Measurements from ENCODE around the gene NKX1-1.

NKX1-1 gene

GRCh38 chr4:1370321-1371124 lies 35.7 kb downstream of the NKX1-1 start:
- no peak for DNase-seq

GRCh38 chr4:1369479-1370079 lies 36.7 kb downstream of the NKX1-1 start:
- DNase-seq = no peak

GRCh38 chr4:1369091-1369450 lies 37.2 kb downstream of the NKX1-1 start:
- DNase-seq = no peak

- no peak for DNase-seq
Measured at GRCh38 chr4:1368421-1369090, 37.7 kb downstream of the NKX1-1 start.

- no peak for DNase-seq
Measured at GRCh38 chr4:1367936-1368289, 38.3 kb downstream of the NKX1-1 start.

GRCh38 chr4:1367230-1367935 lies 38.9 kb downstream of the NKX1-1 start:
- DNase-seq = peak; percentile 52

- DNase-seq = peak; percentile 47
Measured at GRCh38 chr4:1366371-1367229, 39.6 kb downstream of the NKX1-1 start.

GRCh38 chr4:1365271-1366178 lies 40.7 kb downstream of the NKX1-1 start:
- DNase-seq = no peak

- DNase-seq = no peak
Measured at GRCh38 chr4:1364748-1365147, 41.5 kb downstream of the NKX1-1 start.

- DNase-seq = no peak
Measured at GRCh38 chr4:1364217-1364616, 42.0 kb downstream of the NKX1-1 start.

GRCh38 chr4:1363513-1363912 lies 42.7 kb downstream of the NKX1-1 start:
- DNase-seq = no peak

- DNase-seq = no peak
Measured at GRCh38 chr4:1362521-1362920, 43.7 kb downstream of the NKX1-1 start.

GRCh38 chr4:1362046-1362445 lies 44.2 kb downstream of the NKX1-1 start:
- DNase-seq = no peak

- DNase-seq = no peak
Measured at GRCh38 chr4:1361431-1361830, 44.8 kb downstream of the NKX1-1 start.

- DNase-seq = no peak
Measured at GRCh38 chr4:1360423-1361283, 45.6 kb downstream of the NKX1-1 start.

- DNase-seq = no peak
Measured at GRCh38 chr4:1359976-1360375, 46.3 kb downstream of the NKX1-1 start.

GRCh38 chr4:1359144-1359501 lies 47.1 kb downstream of the NKX1-1 start:
- DNase-seq = no peak

- DNase-seq = no peak
Measured at GRCh38 chr4:1358421-1359143, 47.7 kb downstream of the NKX1-1 start.

- DNase-seq = no peak
Measured at GRCh38 chr4:1357356-1358248, 48.6 kb downstream of the NKX1-1 start.

Data from retina (tissue), 1 donor.